Inflammatory macrophage treated with lipopolysaccharide for 1 hour (primary cell): ENCODE measurements around the gene TRIP4.
A peak's percentile ranks its signal among the peaks of the same experiment; 100 is the strongest.
"Not testable (repeated sequence)": the region's sequence is repeated elsewhere in the genome, so short reads cannot be mapped to it uniquely, and the experiment has no call there.

Experiments used
- DNase-seq, 2 donors: peaks; one replicate each; pipeline ENCODE4 v3.0.0-alpha.2; 2020 to 2022

TRIP4 gene

DNA sequence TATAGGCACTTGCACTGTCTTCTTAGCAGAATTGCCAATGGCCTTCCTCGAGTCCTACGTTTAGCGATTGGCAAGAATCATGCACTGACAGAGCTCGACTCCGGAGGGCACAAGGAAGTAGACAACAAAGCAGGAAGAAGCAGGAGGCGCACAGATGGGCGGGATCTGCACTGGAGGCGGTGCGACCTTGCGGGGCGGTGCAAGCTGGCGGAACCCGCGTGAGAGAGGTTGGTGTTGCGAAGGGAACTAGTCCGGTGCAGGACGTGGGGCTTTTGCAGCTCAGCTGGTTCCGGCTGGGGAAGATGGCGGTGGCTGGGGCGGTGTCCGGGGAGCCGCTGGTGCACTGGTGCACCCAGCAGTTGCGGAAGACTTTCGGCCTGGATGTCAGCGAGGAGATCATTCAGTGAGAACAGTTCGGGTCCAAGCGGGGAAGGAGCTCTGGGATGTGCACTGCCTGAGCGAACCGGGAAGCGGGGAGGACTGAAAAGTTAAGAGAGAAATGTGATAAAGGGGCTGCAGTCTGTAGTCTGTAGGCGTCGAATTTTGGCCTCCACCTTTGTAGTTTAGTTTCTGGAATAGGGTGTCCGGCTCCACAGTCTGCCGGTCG, at the start of gene TRIP4:
TRIP4 (plus strand) TSS at position 275 of the 607 bp plus-strand sequence; CDS start at position 303, 28 bp downstream.
- DNase-seq = peak; percentile 96 to 97

DNA sequence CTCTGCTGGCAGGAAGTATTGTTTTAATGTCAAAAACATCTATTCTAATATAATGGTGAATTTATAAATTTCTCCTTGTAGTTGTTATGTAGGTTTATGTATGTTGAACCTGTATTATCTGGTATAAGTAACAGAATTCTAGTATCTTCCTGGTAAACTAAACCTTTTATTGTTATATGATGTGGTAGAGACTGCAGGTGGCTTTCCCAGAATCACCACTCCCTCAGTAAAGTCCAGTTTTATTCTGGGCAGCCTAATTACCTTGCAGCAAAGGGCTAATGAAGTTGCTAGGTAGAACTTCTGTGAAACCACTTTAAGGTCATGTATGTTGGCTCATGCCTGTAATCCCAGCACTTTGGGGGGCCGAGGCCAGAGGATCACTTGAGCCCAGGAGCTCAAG, 47.3 kb upstream of the TRIP4 start:
- no peak for DNase-seq

DNA sequence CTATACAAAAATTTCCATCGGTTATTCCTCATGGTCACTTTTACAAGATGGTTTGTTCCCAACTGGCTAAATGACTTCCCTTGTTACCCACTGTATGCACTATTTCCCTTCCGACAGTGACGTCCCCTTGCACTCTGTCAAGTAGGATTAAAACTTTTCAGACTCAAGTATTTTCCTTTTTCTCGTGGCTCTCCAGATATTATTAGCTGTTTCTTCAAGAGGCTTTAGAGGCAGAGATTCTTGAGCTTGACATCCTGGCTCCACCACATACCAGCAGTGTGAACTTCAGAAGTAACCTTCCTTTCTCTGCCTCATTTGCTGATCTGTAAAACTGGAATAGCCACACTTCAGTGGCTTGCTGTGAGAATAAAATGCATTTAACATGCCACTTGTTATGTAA, 45.7 kb upstream of the TRIP4 start:
- no peak for DNase-seq

DNA sequence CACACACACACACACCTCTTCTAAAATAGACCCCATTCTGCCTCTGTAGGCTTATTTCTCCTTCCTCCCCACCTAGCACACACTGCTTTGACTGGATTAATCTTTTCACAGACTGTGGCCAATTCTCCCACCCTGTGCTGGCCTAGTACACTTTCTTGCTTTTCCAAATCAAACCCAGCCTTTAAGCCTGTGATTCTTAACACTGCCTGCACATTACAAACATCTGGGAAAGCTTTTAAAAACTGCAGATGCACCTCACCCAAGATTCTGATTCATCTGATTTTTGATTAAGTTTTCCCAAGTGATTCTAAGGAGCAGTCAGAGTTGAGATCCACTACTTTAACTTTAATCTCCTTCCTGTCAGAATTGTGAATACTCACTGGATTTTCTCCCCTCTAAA, 44.4 kb upstream of the TRIP4 start:
- DNase-seq = no peak

DNA sequence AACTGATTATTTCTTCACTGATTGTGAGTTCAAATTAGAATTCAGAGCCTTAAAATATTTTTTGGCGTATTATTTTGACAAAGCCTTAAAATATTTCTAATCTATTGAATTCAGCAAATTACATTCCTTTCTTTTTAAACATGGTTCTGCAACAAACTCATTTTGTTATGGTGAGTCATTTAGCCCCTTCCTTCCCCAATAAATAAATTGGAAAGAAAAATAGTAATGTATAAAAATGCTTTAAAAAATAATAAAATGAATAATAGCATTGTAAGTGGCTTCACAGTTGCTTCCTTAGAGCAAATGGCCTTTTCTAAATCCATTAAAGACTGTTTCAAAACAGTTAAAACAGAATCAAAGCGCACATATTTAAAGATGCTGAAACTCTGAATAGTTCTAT, 43.8 kb upstream of the TRIP4 start:
- DNase-seq = no peak

DNA sequence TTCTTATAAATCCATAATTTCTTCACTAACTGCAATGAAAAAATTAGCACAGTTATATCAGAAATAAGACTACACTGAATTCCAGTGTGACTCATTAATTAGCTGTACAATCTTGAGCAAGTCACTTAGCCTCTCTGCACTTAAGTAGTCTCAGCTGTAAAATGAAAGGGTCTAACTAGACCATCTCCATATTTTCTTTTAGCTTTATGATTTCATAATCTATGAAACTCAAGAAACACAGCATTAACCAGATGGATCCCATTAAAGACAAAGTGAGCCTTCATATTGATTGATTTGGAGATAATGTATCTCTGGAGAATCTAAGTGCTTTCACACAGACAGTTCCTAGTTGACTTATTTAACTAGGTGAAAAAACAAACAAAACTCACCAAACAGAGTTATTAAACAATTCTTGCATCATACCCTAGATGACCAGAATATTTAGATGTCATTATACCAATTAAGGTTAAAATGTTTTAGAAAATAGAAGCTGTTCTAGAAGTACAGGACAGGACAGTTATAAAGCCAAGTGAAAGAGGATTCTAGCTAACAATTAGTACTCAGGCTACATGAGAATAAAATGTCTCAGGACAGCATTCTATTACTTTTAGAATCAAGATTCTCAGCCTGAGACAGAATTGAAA, 42.9 kb upstream of the TRIP4 start:
- no peak for DNase-seq

DNA sequence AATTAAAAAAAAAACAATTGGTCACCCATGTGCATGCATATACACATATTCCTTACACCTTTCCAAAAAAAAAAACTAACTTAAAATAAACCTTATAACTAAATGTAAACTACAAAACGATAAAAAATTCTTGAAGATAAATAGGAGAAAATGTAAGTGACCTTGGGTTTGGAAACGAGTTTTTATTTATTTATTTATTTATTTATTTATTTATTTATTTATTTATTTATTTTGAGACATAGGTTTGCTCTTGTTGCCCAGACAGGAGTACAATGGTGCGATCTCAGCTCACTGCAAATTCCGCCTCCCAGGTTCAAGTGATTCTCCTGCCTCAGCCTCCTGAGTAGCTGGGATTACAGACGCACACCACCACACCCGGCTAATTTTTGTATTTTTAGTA, 41.4 kb upstream of the TRIP4 start:
- not testable (repeated sequence) for DNase-seq

DNA sequence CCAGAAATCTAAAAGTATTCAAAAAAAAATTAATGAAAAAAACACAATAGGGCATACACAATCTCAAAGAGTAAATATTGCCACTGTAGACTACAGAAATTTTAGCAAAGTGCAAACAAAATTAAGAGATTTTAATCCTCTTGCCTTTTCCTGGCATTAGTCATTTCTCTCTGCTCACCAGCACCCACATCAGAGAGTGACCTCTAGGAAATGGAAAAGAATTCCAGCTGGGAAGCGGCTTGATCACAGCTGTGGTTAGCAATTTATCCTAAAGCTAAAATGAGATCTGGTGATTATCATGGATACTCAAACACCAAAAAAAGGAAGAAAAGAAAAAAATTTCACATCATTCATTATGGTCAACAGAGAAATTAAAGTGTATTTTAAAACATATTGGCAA, 39.2 kb upstream of the TRIP4 start:
- DNase-seq = no peak

DNA sequence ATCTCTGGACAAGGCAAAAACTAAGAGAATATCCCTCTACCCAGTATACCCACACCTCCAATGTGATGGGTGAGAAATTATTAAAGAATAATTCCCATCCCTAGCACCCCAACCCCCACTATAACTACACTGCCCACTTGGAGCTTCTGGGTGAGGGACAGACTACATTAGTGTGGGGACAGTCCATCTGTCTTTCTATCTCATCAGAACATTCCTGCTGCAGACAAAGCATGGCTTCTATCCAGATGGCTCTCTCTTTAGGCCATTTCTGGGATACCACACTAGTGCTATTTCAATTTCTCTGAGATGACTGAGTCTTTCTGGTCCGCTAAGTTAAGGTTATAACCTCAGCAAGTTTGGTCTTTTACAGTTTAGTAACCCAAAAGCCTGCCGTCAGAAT, 38.3 kb upstream of the TRIP4 start:
- no peak for DNase-seq

DNA sequence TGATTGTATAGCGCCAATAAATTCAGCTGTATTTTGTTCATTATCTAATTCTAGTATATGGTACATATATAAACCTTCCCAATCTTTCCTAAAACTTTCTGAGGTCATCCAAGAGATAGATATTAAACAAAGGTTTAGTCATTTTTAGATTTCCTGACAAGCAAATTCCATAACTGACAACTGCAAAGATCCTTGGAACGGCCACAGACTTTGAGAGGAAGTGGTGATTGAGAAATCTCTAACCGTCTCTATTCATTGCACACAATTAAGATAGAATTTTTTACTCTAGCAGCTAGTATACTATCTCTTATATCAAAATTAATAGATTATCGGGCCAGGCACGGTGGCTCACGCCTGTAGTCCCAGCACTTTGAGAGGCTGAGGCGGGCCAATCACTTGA, 36.4 kb upstream of the TRIP4 start:
- DNase-seq = no peak

DNA sequence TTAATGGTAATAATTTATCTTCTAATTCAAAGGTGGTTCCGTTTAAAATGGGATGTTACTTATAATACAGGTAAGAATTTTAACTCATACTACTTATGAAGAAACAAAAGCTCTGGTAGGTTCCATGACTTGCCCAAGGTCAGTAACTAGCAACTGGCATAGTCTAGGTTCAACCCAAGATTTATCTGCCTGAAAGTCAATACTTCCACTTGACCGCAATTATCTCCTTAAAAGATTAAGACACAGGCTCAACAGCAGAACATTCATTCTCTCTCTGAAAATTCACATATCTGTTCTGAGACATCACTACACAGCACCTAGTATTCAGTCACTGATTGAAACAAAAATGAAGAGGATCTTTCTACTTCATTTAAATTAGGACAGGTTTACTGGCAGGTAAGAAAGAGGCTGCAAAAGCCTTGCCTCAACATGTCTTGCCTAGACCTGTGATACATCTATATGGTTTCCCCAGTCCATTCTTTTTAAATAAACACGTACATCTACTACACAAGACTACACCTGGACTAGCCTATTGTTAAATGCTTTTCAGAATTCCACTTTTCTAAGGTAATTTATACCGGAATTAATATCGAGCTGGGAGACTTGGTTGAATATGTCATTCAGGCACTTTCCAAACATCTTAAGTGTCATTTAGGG, 32.8 kb upstream of the TRIP4 start:
- no peak for DNase-seq

DNA sequence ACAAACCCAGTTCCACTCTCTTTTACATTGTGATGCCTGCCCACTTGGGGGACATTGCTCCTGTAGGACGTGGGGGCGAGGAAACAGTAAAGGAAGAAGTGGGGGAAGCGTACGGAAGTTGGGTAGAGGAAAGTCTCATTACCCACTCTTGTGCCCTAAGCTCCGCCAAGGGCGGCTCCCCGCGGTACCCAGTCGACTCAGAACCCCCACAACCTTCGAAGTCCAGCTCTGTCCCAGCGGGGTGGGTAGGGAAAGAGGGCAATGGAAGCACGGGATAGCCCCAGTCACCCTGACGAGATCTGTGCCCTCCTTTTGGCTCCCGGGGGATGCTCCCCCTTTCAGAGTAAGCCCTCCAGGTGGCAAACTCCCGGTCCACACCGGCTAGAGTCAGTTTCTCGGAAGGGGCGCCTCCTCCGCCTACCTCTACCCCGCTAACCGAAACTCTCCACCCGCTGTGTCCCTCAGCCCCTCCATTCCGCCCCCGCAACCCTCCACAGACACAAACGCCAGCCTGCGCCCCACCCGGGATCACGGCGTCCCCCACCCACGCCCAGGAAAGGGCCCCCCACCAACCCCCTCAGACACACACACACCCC, 32.2 kb upstream of the TRIP4 start:
- DNase-seq = peak; percentile 39 to 51

DNA sequence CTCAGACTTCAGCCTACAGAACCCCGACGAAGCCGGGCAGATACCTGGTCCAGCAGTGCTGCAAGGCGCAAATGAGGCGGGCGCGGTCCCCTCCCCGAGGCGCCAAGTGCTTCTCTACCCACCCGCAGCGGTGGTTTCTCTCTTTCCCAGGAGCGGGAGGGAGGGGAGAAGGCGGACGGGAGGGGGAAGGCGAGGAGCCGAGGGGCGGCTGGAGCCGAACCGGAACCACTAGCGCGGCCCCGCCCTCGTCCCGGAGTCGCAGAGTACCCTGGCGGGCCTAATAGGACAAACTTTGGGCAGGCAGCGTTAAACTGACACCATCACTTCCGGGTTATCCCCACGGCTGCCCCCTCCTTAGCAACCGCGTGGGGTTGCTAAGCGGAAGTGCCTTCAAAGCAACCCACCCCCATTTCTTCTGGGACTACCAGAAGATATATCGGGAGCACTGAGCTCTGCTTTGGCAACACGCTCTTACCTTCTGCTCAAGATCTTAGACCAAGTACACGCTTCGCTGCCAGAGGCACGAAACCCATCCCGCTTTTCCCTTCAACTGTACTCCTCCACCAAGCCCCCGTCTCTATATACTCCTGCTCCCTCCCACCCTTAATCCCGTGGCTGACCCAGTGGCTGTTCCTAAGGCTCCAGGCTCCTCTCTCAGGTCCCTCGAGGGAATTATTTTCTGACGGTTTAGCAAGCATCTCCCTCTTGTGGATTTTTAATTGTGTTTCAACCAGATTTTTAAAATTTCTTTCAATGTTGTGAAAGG, 31.5 kb upstream of the TRIP4 start, which contains the start of gene CSNK1G1:
CSNK1G1 (minus strand) TSS at position 230 of the 766 bp plus-strand sequence. CDS start 55,674 bp downstream, outside the sequence.
- DNase-seq = peak; percentile 96 to 97

DNA sequence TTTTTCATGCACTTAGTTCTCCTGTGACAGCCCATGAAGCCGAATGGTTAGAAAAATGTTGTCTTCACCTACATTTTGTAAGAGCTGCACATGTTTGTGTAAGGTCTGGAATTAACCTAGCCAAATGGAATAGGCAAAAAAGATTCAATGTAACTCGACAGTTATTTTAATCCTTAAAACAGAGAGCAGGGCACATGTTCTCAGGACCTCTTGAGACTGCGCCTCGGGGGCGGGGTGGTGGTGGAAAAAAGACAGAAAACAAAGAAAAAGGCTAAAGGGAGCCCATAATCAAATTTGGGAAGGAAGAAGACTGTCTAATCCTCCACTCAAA, 31.0 kb upstream of the TRIP4 start:
- DNase-seq = no peak

DNA sequence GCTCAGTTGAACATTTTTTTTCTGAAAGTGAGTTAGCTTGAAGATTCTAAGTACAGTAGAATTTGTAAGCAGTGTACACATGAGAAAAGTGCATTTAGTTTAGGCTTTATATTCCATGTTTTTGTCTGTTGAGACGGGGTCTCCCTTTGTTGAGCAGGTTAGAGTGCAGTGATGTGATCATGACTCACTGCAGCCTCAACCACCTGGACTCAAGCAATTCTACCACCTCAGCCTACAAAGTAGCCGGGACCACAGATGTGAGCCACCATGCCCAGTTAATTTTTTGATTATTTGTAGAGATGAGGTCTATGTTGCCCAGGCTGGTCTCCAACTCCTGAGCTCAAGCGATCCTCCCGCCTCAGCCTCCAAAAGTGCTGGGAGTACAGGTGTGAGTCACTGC, 26.4 kb upstream of the TRIP4 start:
- DNase-seq = no peak

DNA sequence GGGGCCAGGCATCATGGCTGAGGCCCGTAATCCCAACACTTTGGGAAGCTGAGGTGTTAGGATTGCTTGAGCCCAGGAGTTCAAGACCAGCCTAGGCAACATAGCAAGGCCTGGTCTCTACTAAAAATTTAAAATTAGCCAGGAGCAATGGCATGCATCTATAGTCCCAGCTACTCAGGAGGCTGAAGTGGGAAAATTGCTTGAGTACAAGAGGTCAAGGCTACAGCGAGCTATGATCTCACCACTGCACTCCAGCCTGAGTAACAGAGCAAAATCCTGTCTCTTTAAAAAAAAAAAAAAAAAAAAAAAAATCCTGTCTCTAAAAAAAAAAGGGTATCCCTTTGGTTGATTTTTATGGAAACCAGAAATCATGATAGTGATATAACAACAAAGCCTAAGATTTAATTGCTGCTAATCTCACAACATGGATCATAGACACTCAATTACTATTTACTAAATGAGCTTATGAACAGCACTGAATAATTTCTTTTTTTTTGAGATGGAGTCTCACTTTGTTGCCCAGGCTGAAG, 18.5 kb upstream of the TRIP4 start:
- no peak for DNase-seq

DNA sequence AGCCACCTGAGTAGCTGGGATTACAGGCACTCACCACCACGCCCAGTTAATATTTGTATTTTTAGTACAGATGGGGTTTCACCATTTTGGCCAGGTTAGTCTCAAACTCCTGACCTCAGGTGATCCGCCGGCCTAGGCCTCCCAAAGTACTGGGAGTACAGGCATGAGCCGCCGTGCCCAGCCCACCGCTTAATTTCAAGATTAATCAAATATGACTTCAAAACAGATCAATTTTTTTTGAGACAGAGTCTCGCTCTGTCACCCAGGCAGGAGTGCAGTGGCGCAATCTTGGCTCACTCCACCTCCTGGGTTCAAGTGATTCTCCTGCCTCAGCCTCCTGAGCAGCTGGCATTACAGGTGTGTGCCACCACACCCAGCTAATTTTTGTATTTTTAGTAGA, 16.3 kb upstream of the TRIP4 start:
- DNase-seq = not testable (repeated sequence)

DNA sequence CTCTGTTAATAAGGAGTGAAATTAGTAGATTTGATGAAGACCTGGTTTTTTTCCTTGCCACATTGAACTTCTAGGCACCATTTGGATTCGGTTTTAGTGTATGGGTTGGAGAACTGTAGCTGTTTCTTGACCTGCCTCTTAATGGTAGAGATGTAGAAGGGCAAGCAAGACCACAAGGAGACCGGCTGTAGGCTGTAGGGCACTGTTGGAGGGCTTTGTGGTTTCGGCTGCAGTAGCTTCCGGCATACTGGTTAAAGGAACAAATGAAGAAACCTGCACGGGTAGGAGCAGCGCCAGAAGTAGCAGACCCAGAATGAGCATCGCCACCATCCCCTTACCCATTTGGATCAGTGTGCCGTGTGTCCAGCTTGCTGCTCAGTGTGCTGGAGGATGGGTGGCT, 14.3 kb upstream of the TRIP4 start:
- no peak for DNase-seq

DNA sequence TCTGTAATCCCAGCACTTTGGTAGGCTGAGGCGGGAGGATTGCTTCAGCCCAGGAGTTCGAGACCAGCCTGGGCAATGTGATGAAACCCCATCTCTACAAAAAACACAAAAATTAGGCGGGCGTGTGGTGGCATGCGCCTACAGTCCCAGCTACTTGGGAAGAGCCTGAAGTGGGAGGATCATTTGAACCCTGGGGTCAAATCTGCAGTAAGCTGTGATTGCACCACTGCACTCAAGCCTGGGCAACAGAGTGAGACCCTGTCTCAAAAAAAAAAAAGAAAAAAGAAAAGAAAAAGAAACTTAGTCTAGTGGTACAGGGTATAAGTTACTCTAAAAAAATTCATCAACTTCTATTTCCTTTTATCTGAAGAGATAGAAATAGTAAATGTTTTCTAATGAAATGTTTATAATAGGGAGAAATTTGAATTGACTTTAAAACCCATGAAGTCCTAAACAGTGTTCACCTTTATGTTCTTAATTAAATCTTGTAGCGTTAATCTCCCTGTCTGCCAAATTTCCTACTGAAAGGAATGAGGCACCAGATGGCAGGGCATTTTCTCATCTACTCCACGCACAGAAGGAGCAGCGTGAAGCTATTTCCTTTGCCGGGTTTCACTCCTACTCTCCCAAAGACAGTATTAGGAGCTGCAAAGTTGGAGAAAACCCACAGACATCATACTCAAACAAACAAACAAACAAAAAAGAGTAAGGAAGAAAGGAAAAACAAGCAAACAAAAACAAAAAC, 8.2 kb upstream of the TRIP4 start:
- DNase-seq = no peak

DNA sequence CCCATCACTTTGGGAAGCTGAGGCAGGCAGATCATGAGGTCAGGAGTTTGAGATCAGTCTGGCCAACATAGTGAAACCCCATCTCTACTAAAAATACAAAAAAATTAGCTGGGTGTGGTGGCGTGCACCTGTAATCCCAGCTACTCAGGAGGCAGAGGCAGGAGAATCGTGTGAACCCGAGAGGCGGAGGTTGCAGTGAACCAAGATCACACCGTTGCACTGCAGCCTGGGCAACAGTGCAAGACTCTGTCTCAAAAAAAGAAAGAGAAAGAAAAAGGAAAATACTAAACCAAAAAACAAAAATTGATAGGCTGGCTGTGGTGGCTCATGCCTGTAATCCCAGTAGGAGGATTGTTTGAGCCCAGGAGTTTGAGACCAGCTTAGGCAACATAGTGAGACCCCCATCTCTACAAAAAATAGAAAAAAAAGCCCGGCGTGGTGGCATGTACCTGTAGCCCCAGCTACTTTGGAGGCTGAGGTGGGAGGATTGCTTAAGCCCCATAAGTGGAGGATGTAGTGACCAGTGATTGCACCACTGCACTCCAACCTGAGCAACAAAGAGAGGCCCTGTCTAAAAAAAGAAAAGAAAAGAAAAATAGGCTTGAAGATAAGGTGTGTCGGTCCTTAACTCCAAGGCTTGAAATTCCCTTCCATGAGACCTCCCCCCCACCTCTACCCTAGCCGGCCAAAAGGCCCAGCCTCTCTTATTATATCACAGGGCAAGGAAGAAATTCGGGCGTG, 7.3 kb upstream of the TRIP4 start:
- DNase-seq = not testable (repeated sequence)

DNA sequence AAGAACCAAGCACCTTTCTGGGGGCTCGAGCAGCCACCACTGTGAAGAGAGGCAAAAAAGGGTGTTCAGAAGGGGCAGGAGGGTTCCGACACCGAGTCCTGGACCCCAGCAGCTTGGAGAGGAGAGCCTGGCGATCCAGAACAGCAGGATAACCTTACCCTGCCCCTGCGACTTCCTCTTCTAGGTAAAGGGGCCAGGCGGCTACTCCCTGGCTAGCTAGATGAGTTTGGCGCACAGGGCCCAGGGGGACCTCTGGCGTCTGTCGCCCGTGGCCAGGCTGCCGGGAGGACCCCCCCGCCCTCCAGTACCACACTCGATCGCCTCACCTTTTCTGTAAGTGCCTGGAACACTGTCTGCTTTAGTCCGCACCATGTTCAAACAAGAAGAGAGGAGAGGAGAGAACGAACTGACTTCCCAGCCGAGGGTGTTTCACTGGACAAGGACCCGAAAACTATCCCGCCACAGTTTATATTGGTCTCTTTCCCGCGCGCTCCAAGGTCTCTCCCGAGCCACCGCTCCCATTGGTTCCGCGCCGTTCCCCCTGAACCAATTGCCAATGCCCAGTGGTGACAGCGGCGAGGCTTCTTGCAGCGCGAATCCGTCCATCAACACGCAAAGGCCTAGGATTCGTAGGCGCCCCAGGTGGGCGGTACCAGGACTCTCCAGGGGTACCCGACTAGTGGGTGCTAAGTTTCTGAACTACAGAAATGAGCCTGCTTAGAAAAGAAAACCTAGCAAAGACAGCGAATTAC, 6.5 kb upstream of the TRIP4 start, which contains the start of gene PCLAF:
PCLAF (minus strand) TSS at position 442 of the 752 bp plus-strand sequence; CDS start at position 372, 70 bp downstream.
- DNase-seq = peak; percentile 92 to 95
